GM21737 (cell line): ENCODE data around the gene ZCCHC2.

ENCODE experiments used
- ATAC-seq: cut with Tn5 transposase; IDR thresholded peaks from one replicate; pipeline ENCODE4 v1.9.1; 2021; ENCODE audit warnings: mild to moderate bottlenecking, moderate library complexity; ENCODE audit not compliant: unreplicated experiment

The ZCCHC2 gene

GRCh38 chr18:62509779-62510178 is 13.0 kb upstream of the ZCCHC2 start:
- ATAC-seq: no peak

- no peak for ATAC-seq
Measured at GRCh38 chr18:62510789-62511188, 12.0 kb upstream of the ZCCHC2 start.

DNA sequence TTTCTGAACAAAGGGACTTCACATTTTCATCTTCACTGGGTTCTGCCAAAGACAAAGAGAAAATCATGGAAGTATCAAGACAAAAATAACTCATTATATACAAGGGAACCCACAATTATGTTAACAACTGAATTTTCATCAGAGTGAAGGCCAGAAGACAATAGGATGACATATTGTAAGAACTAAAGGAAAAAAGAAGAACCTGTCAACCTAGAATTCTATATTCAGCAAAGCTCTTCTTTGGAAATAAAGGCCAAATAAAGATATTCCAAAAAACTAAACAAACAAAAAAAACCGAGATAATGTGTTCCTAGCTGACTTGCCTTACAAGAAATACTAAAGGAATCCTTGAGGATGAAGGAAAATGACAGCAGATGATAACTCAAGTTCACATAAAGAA is 10.3 kb upstream of the ZCCHC2 start:
- ATAC-seq: no peak

- no peak for ATAC-seq
Measured at GRCh38 chr18:62512996-62513395, 9.8 kb upstream of the ZCCHC2 start.

- no peak for ATAC-seq
Measured at GRCh38 chr18:62514570-62514969, 8.3 kb upstream of the ZCCHC2 start.

GRCh38 chr18:62516242-62516641 is 6.6 kb upstream of the ZCCHC2 start:
- no peak for ATAC-seq

DNA sequence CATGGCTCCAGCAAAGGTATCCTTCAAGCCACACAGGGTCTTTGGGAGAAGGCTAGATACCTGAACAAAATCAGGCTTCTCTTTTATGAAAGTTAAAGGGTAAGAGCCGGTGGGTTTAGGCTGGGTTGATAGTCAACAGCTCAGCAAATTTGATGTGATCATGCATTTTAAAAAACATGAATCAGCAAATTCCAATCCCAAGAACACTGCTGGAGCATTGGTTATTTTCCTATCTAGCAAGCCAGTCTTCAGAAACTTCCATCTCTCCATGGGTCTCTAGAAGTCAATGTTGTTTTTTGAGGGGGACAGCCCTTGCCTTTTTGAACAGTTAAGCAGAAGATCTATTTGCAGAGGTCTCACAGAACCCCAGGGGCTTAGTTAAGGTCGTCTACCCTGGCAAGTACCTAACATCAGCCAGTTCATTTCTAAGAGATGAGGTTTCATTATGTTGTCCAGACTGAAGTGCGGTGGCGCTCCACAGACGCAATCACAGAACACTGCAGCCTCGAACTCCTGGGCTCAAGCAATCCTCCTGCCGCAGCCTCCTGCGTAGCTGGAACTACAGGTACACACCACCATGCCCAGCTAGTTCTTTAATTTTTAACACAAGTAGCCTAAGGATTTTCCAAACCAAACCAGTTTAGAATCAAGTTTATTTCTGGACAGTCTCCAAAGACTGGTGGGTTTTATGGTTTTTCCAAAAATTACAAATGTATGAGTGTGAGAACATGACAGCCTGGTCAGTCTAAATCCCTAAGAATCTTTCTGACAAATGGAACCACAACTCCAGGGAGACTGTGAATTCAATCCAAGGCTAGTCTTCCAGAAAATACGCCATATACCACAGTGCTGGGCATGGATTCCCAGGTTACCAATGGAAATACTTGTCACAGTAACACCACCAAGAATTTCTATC is 4.1 kb upstream of the ZCCHC2 start:
- ATAC-seq: no peak

DNA sequence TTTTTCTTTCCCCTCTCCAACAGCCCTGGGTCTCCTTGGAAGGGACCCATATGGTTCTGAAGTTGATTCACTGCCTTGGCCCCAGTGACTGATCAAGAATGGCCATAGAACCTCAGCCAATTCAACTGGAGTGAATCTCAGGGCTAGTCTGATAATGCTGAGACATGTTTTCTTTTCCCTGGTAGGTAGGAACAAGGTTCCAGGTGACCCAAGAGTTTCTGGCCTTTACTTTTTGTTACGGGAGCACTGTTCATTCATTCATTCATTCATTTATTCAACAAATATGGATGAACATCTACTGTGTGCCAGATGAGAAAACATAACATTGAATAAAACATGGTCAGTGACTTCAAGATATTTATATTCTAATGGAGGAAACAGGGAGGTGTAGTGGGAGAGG is 3.1 kb upstream of the ZCCHC2 start:
- ATAC-seq: no peak

- no peak for ATAC-seq
Measured at GRCh38 chr18:62521082-62521481, 1.7 kb upstream of the ZCCHC2 start.

DNA sequence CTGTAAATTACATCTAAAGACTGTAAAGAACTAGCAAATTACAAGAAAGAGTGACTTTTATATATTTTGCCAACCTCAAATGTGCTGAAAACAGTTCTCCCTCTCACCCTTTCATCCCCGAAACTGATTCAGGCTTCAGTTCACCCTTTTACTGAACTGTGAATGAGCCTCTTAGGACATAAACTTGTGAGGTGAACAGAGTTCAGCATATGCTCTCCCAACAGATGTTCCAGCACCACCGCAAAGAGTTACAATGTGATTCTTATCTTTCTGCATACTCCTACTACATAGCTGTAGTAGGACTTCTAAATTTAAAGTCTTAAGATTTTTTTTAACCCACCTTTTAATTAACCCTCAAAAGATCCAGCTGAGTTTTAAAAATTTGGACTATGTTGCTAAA is 1.2 kb upstream of the ZCCHC2 start:
- no peak for ATAC-seq

GRCh38 chr18:62522178-62522503 is 684 bp upstream of the ZCCHC2 start:
- peak; percentile 5 for ATAC-seq

- ATAC-seq: no peak
Measured at GRCh38 chr18:62523255-62523588, 397 bp downstream of the ZCCHC2 start.

DNA sequence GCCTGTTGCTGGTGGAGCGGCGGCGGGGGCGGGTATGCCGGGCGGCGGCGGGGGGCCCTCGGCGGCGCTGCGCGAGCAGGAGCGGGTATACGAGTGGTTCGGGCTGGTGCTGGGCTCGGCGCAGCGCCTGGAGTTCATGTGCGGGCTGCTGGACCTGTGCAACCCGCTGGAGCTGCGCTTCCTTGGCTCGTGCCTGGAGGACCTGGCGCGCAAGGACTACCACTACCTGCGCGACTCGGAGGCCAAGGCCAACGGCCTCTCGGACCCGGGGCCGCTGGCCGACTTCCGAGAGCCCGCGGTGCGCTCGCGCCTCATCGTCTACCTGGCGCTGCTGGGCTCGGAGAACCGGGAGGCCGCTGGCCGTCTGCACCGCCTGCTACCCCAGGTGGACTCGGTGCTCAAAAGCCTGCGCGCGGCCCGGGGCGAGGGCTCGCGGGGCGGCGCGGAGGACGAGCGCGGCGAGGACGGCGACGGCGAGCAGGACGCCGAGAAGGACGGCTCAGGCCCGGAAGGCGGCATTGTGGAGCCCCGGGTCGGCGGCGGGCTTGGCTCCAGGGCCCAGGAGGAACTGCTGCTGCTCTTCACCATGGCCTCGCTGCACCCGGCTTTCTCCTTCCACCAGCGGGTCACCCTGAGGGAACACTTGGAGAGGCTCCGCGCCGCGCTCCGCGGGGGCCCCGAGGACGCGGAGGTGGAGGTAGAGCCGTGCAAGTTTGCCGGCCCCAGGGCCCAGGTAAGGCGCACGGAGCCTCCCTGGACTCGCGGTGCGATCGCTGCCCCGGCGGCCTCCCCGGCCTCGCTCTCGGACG is 1.0 kb downstream of the ZCCHC2 start:
- ATAC-seq: no peak

GRCh38 chr18:62524440-62525200 is 1.8 kb downstream of the ZCCHC2 start:
- ATAC-seq: no peak

- ATAC-seq: no peak
Measured at GRCh38 chr18:62525608-62526007, 2.8 kb downstream of the ZCCHC2 start.

DNA sequence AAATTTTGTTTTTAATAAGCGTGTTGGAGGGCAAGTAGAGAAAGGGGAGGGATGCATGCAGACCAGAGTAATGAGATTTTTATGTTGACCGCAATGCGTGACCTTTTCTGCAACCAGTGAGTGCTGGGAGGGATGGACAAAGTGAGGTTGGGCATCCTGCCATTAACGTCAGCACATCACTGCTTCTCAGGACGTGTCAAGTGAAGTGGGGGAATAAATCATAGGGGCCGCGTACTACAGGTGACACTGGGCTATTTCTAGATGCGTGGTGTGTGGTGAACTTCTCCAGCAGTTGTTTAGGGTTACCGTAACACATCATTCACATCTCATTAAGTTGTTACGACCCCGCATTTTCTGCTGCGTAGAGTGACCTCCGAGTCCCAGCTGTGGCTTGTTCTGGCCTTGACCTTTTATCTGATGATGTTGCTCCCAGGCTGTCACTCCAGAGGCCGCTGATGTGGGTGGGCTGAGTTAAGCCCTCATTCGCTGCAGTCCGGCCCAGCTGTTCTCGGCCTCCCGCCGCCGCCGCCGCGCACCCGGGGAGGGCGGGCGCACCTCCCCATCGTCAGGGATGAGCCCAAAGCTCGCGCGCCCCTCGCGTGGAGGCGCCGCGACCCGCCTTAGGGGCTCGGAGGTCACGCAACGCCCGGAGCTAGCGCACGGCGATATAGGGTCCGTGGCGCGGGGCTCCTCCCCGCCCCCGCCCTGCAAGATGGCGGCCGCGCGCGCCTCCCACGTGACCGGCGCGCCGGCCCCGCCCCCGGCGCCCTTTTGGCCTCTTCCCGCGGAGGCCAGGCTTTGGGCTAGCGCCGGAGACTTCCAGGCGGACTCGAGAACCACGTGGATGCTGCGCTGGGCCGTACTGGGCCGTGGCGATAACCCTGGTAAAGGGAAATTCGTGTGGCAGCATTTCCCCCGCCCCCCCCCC is 3.5 kb downstream of the ZCCHC2 start:
- ATAC-seq: peak; percentile 16

DNA sequence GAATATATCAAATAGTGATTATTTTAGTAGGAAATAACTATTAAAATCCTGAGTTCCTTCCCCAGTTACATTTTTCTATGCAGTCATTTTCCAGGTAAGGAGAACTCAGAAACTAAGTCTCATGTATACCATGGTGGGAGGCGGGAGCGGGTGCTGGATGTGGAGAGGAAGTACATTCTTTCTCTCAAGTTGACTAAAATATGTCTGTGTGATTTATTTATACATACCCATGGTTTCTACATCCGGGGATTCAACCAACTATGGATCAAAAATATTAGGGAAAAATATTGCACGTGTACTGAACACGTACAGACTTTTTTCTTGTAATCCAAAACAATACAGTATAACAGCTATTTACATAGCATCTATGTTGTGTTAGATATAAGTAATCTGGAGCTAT is 6.8 kb downstream of the ZCCHC2 start:
- ATAC-seq: no peak

DNA sequence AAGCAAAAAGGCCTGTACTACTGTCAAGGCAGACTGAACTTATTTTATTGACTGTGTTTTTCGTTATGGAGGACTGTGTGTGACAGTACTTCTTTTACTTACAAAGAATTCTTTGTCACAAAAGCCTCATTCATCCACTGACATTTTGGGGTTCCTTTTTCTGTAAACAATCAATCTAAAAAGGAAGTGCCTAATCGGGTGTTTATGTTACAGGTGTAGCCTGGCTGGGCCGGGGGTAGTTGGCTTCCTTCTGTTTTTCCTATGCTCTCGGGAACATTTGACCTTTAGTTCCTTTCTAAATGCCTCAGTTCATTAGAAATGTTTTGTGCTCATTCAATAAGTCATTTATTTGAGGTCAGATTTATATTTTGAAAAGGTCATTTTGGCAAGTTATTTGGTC is 8.3 kb downstream of the ZCCHC2 start:
- no peak for ATAC-seq

DNA sequence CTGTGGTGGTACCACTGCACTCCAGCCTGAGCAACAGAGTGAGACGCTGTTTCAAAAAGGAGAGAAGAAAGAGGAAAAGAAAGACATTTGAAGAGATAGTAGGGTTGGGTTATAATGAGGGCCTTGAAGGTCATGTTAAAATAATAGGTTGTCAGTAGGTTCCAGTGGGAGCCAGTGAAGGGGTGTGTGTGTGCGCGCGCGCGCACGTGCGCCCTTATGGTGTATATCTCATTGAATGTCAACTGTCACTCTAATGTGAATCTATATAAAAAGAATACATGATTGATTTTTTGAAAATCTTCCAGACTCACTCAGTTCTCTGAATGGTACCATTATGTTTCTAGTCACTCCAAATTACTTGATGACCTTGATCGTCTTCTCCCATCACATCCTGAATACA is 9.1 kb downstream of the ZCCHC2 start:
- no peak for ATAC-seq

GRCh38 chr18:62536005-62536404 is 13.2 kb downstream of the ZCCHC2 start:
- no peak for ATAC-seq
